MM.1S (cell line): Measurements from ENCODE around the gene LASP1NB.

ENCODE experiments used
- DNase-seq: peaks from one replicate; pipeline ENCODE4 v3.0.0-alpha.2; 2015
- H2AFZ ChIP-seq: fragments of 300-600 bp; sonication (generic); 2 replicates; pipeline ENCODE4 v1.6.0; 2016; ENCODE audit warnings: antibody characterized with exemption, low read length
- H3F3A ChIP-seq: fragments of 300-600 bp; sonication (generic); 2 replicates; pipeline ENCODE4 v1.6.1; 2016; ENCODE audit warnings: mild to moderate bottlenecking, antibody characterized with exemption, low read length, moderate library complexity, mixed read lengths; ENCODE audit not compliant: insufficient read depth
- H3K27ac ChIP-seq: fragments of 300-600 bp; sonication (generic); 2 replicates; pipeline ENCODE4 v1.5.1; 2016; ENCODE audit warnings: mild to moderate bottlenecking, low read length
- H3K27me3 ChIP-seq: fragments of 300-600 bp; sonication (generic); replicated peaks from 2 replicates; pipeline ENCODE4 v1.6.0; 2016; ENCODE audit warnings: low read length; ENCODE audit not compliant: insufficient read depth
- H3K36me3 ChIP-seq: fragments of 300-600 bp; sonication (generic); replicated peaks from 2 replicates; pipeline ENCODE4 v1.6.1; 2016; ENCODE audit warnings: mild to moderate bottlenecking, low read length, mixed read lengths; ENCODE audit not compliant: insufficient read depth
- H3K4me1 ChIP-seq: fragments of 300-600 bp; sonication (generic); 2 replicates; pipeline ENCODE4 v1.6.1; 2016; ENCODE audit warnings: low read length, mixed read lengths
- H3K4me2 ChIP-seq: fragments of 300-600 bp; sonication (generic); 2 replicates; pipeline ENCODE4 v1.6.0; 2016; ENCODE audit warnings: low read depth, low read length
- H3K4me3 ChIP-seq: fragments of 300-600 bp; sonication (generic); 2 replicates; pipeline ENCODE4 v1.5.1; 2016; ENCODE audit warnings: low read length, mixed read lengths
- H3K79me2 ChIP-seq: fragments of 300-600 bp; sonication (generic); 2 replicates; pipeline ENCODE4 v1.6.1; 2016; ENCODE audit warnings: mixed run types, low read length, mixed read lengths
- H3K9ac ChIP-seq: fragments of 300-600 bp; sonication (generic); 2 replicates; pipeline ENCODE4 v1.6.1; 2016; ENCODE audit warnings: low read length, mixed read lengths
- H3K9me2 ChIP-seq: fragments of 300-600 bp; sonication (generic); replicated peaks from 2 replicates; pipeline ENCODE4 v1.6.1; 2016; ENCODE audit warnings: mild to moderate bottlenecking, low read length, mixed read lengths; ENCODE audit not compliant: insufficient read depth
- H3K9me3 ChIP-seq: fragments of 300-600 bp; sonication (generic); replicated peaks from 2 replicates; pipeline ENCODE4 v1.6.1; 2016; ENCODE audit warnings: mild to moderate bottlenecking, low read length, mixed read lengths; ENCODE audit not compliant: insufficient read depth
- H4K20me1 ChIP-seq: fragments of 300-600 bp; sonication (generic); 2 replicates; pipeline ENCODE4 v1.6.1; 2016; ENCODE audit warnings: mild to moderate bottlenecking, low read length, moderate library complexity, mixed read lengths; ENCODE audit not compliant: insufficient read depth
- EZH2 ChIP-seq: fragments of 300-600 bp; sonication (generic); optimal IDR thresholded peaks from 2 replicates; pipeline ENCODE3; 2017; ENCODE audit warnings: low read depth, mild to moderate bottlenecking, antibody characterized with exemption, low read length, mixed read lengths
- EZH2phosphoT487 ChIP-seq: fragments of 300-600 bp; sonication (generic); IDR thresholded peaks from 2 replicates; pipeline ENCODE4 v1.6.1; 2018; ENCODE audit warnings: antibody characterized with exemption, low read length
- TF ChIP-seq, protein P1 (sequence below): fragments of 300-600 bp; sonication (generic); IDR thresholded peaks from 2 replicates; pipeline ENCODE4 v1.5.1; 2016; ENCODE audit warnings: antibody characterized with exemption, low read length, mixed read lengths

Gene LASP1NB

GRCh38 chr17:38958756-38959155, 33.3 kb downstream of the LASP1NB start:
- H3K36me3 ChIP-seq, result no peaks in the 10 kb centered on the region
- no peaks in the 10 kb centered on the region for H3K79me2 ChIP-seq
- no peaks in the 10 kb centered on the region for H3F3A ChIP-seq
- 0 out of 2 replicates have a peak, but pooled peaks cover 3% of the 10 kb centered on the region for H3K4me1 ChIP-seq
- H3K4me2 ChIP-seq, result no peak overlapping the region
- no peak for TF ChIP-seq EZH2
- TF ChIP-seq, protein P1, sequence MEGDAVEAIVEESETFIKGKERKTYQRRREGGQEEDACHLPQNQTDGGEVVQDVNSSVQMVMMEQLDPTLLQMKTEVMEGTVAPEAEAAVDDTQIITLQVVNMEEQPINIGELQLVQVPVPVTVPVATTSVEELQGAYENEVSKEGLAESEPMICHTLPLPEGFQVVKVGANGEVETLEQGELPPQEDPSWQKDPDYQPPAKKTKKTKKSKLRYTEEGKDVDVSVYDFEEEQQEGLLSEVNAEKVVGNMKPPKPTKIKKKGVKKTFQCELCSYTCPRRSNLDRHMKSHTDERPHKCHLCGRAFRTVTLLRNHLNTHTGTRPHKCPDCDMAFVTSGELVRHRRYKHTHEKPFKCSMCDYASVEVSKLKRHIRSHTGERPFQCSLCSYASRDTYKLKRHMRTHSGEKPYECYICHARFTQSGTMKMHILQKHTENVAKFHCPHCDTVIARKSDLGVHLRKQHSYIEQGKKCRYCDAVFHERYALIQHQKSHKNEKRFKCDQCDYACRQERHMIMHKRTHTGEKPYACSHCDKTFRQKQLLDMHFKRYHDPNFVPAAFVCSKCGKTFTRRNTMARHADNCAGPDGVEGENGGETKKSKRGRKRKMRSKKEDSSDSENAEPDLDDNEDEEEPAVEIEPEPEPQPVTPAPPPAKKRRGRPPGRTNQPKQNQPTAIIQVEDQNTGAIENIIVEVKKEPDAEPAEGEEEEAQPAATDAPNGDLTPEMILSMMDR, result no peak
- TF ChIP-seq EZH2phosphoT487, result no peak
- no peak overlapping the region for H2AFZ ChIP-seq
- no peak overlapping the region for H3K9ac ChIP-seq
- no peak for DNase-seq
- no peaks in the 10 kb centered on the region for H3K9me2 ChIP-seq
- H4K20me1 ChIP-seq, result no peaks in the 10 kb centered on the region
- H3K4me3 ChIP-seq, result no peak overlapping the region
- H3K27me3 ChIP-seq, result no peaks in the 10 kb centered on the region
- H3K27ac ChIP-seq, result no peak overlapping the region
- no peaks in the 10 kb centered on the region for H3K9me3 ChIP-seq

- Histone ChIP-seq H2AFZ (no peak overlapping the region), H3K27me3 (no peaks in the 10 kb centered on the region), H3K27ac (no peak overlapping the region), H3K9me2 (no peaks in the 10 kb centered on the region), H3K36me3 (no peaks in the 10 kb centered on the region), H3K4me3 (no peak overlapping the region), H3K4me2 (no peak overlapping the region), H3K4me1 (0 out of 2 replicates have a peak, but pooled peaks cover 3% of the 10 kb centered on the region), H3K9me3 (no peaks in the 10 kb centered on the region), H4K20me1 (no peaks in the 10 kb centered on the region), H3K9ac (no peak overlapping the region), H3K79me2 (no peaks in the 10 kb centered on the region), H3F3A (no peaks in the 10 kb centered on the region)
- TF ChIP-seq EZH2 (no peak), EZH2phosphoT487 (no peak)
- TF ChIP-seq, protein P1, result no peak
- no peak for DNase-seq
These were observed 34.1 kb downstream of the LASP1NB start for GRCh38 chr17:38959508-38959907.

DNA sequence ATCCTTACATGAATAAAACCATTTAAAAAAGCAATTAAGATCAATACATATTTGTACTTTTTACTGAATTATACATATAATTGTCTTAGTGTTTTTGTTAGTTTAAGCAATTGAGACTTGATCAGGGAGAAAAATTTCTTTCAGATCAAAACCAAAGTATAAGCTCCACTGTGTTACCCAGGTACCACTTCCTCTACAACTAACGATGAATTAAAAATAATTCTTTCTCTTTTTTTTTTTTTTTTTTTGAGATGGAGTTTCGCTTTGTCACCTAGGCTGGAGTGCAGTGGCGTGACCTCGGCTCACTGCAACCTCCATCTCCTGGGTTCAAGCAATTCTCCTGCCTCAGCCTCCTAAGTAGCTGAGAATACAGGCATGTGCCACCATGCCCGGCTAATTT, 35.0 kb downstream of the LASP1NB start:
- Histone ChIP-seq H3K4me2 (no peak overlapping the region), H3K9me3 (no peaks in the 10 kb centered on the region), H3K27ac (no peak overlapping the region), H3K9me2 (no peaks in the 10 kb centered on the region), H2AFZ (no peak overlapping the region), H3K36me3 (no peaks in the 10 kb centered on the region), H3K79me2 (no peaks in the 10 kb centered on the region), H3K4me1 (0 out of 2 replicates have a peak, but pooled peaks cover 3% of the 10 kb centered on the region), H3K27me3 (no peaks in the 10 kb centered on the region), H3K4me3 (no peak overlapping the region), H3F3A (no peaks in the 10 kb centered on the region), H3K9ac (no peak overlapping the region), H4K20me1 (no peaks in the 10 kb centered on the region)
- DNase-seq, result peak; percentile 16
- TF ChIP-seq EZH2phosphoT487 (no peak), EZH2 (no peak)
- TF ChIP-seq, protein P1, result no peak
